Measurements from ENCODE around the gene HOXB5. TPM values are rescaled to one million over a fixed set of nuclear protein-coding genes. Genes with fewer than 3 reads are reported as not detected.

Gene HOXB5
- total RNA-seq, 1 experiment from 2014 or later, result 0.95 TPM

GRCh38 chr17:48597778-48598631 lies 4.4 kb upstream of the HOXB5 start:
- Histone ChIP-seq H3K9ac (ENCODE audit: low read length) (peak overlapping the region; percentile 57), H3K27me3 (ENCODE audit: low read length) (no peaks in the 10 kb centered on the region), H3K79me2 (ENCODE audit: low read length) (peaks cover 65% of the 10 kb centered on the region), H2AFZ (ENCODE audit: low read length) (peak overlapping the region; percentile 69), H3K27ac (ENCODE audit: low read length) (0 out of 2 replicates have a peak overlapping the region, but pooled peaks have one; percentile 4), H4K20me1 (ENCODE audit: low read length) (peaks cover 30% of the 10 kb centered on the region), H3K4me1 (ENCODE audit: insufficient read depth, low read length) (peaks cover 29% of the 10 kb centered on the region), H3K9me2 (replicated peaks; ENCODE audit: low read length) (no peaks in the 10 kb centered on the region), H3K4me3 (ENCODE audit: low read length) (peak overlapping the region; percentile 75), H3F3A (ENCODE audit: low read length, unreplicated experiment) (no peaks in the 10 kb centered on the region), H3K36me3 (ENCODE audit: low read depth, low read length) (no peaks in the 10 kb centered on the region), H3K4me2 (ENCODE audit: low read length) (peak overlapping the region; percentile 92), H3K9me3 (ENCODE audit: low read length) (no peaks in the 10 kb centered on the region)
- intact Hi-C loops (cut with micrococcal nuclease), result no loop called here
- ChIA-PET CTCF (interaction anchor here (0.5 kb wide), 1 partner anchor 550 kb away, joined by 3 read pairs; the partner anchor contains the start of gene NFE2L1), POLR2A (ENCODE audit: unreplicated experiment) (interaction anchor here (0.6 kb wide), 1 partner anchor 193 kb away, joined by 3 read pairs; no protein-coding TSS in a partner anchor)
- ATAC-seq (peak; percentile 45), DNase-seq (peak; percentile 67)
- BruUV-seq (replicated peaks), result no TSS peak
- no peak for TF ChIP-seq EZH2phosphoT487 (IDR thresholded peaks at IDR 0.05; ENCODE audit: borderline replicate concordance, low read length)
- no peak for TF ChIP-seq EZH2 (IDR thresholded peaks at IDR 0.05; ENCODE audit: low read length, unreplicated experiment)
- TF ChIP-seq CTCF (conservative IDR thresholded peaks at IDR 0.05; ENCODE audit: low read depth, low read length), result no peak

- intact Hi-C loops (cut with micrococcal nuclease), result no loop called here
- no peak for DNase-seq
- POLR2A ChIA-PET (ENCODE audit: unreplicated experiment), result no interaction called here
Observed at GRCh38 chr17:48597528-48597777, 3.9 kb upstream of the HOXB5 start.

More at GRCh38 chr17:48597528-48597777, 3.9 kb upstream of the HOXB5 start:
- H3K9ac ChIP-seq (ENCODE audit: low read length), result peak overlapping the region; percentile 57
- TF ChIP-seq EZH2 (IDR thresholded peaks at IDR 0.05; ENCODE audit: low read length, unreplicated experiment) (no peak), CTCF (conservative IDR thresholded peaks at IDR 0.05; ENCODE audit: low read depth, low read length) (no peak), EZH2phosphoT487 (IDR thresholded peaks at IDR 0.05; ENCODE audit: borderline replicate concordance, low read length) (no peak)
- peaks cover 29% of the 10 kb centered on the region for H3K4me1 ChIP-seq (ENCODE audit: insufficient read depth, low read length)
- H2AFZ ChIP-seq (ENCODE audit: low read length), result peak overlapping the region; percentile 69
- H3K9me2 ChIP-seq (replicated peaks; ENCODE audit: low read length), result no peaks in the 10 kb centered on the region
- no peaks in the 10 kb centered on the region for H3F3A ChIP-seq (ENCODE audit: low read length, unreplicated experiment)
- no peak for ATAC-seq
- H3K4me2 ChIP-seq (ENCODE audit: low read length), result peak overlapping the region; percentile 92
- H4K20me1 ChIP-seq (ENCODE audit: low read length), result peaks cover 30% of the 10 kb centered on the region
- H3K36me3 ChIP-seq (ENCODE audit: low read depth, low read length), result no peaks in the 10 kb centered on the region
- peaks cover 59% of the 10 kb centered on the region for H3K79me2 ChIP-seq (ENCODE audit: low read length)
- BruUV-seq (replicated peaks), result no TSS peak
- CTCF ChIA-PET, result no interaction called here
- H3K9me3 ChIP-seq (ENCODE audit: low read length), result no peaks in the 10 kb centered on the region
- peak overlapping the region; percentile 75 for H3K4me3 ChIP-seq (ENCODE audit: low read length)
- no peak overlapping the region for H3K27ac ChIP-seq (ENCODE audit: low read length)
- H3K27me3 ChIP-seq (ENCODE audit: low read length), result no peaks in the 10 kb centered on the region

Data from PC-3 (cell line).